Bronchial epithelial cell (primary cell): Measurements from ENCODE around the gene GPR158. TPM values are rescaled to one million over a fixed set of nuclear protein-coding genes. Genes with fewer than 3 reads are reported as not detected.
A peak's percentile ranks its signal among the peaks of the same experiment; 100 is the strongest.

Source experiments
- DNase-seq: peaks from one replicate; pipeline ENCODE4 v3.0.0-alpha.2; 2010; ENCODE audit warnings: low read depth
- FAIRE-seq: peaks from 2 replicates; lab custom pipeline; 2011; peaks lifted over from hg19 to GRCh38; lab: Jason Lieb, UNC
- H3K27me3 ChIP-seq: 2 replicates; pipeline ENCODE4 v1.5.1; 2011; ENCODE audit warnings: low read length; ENCODE audit not compliant: control insufficient read depth, insufficient read depth
- H3K36me3 ChIP-seq: 2 replicates; pipeline ENCODE4 v1.5.1; 2011; ENCODE audit warnings: low read length; ENCODE audit not compliant: control insufficient read depth, insufficient read depth
- H3K4me3 ChIP-seq: 2 replicates; pipeline ENCODE4 v1.5.1; 2011; ENCODE audit warnings: mild to moderate bottlenecking, low read depth, low read length, control low read depth
- total RNA-seq: library from RNA; depleted of rRNA; stranded (reverse); fragments of >200 nt; gene quantifications from 2 replicates; pipeline ENCODE4 v1.2.1, GENCODE V29; 2014
- TF ChIP-seq, protein P1 (sequence below): IDR thresholded peaks from 2 replicates; pipeline ENCODE4 v1.5.1; 2011; ENCODE audit warnings: mild to moderate bottlenecking, moderate library complexity, low read length, control low read depth, inconsistent platforms; ENCODE audit not compliant: insufficient read depth, severe bottlenecking

GPR158 gene
- total RNA-seq, 1 donor from 2014 or later, result under 0.01 TPM

DNA sequence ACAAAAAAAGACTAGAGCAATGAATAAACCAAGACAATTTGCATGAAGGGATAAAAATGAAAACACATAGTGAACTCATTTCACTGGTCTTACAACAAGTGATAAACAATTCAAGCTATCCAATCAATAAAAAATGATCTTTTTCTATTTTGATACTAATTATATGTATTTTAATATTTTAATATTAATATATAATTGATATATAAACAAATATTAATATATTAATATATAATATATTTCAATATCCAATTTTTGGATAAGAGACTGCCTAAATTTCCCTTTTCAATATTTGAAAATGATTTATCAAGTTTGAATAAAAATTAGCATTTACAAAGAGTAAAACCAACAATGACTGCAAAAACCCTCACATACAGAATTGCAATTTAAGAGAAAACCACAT lies 317.9 kb downstream of the GPR158 start:
- TF ChIP-seq, protein P1, sequence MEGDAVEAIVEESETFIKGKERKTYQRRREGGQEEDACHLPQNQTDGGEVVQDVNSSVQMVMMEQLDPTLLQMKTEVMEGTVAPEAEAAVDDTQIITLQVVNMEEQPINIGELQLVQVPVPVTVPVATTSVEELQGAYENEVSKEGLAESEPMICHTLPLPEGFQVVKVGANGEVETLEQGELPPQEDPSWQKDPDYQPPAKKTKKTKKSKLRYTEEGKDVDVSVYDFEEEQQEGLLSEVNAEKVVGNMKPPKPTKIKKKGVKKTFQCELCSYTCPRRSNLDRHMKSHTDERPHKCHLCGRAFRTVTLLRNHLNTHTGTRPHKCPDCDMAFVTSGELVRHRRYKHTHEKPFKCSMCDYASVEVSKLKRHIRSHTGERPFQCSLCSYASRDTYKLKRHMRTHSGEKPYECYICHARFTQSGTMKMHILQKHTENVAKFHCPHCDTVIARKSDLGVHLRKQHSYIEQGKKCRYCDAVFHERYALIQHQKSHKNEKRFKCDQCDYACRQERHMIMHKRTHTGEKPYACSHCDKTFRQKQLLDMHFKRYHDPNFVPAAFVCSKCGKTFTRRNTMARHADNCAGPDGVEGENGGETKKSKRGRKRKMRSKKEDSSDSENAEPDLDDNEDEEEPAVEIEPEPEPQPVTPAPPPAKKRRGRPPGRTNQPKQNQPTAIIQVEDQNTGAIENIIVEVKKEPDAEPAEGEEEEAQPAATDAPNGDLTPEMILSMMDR, result no peak
- no peak for DNase-seq
- FAIRE-seq, result no peak
- no peak overlapping the region for H3K4me3 ChIP-seq
- no peaks in the 10 kb centered on the region for H3K27me3 ChIP-seq
- H3K36me3 ChIP-seq, result no peaks in the 10 kb centered on the region

DNA sequence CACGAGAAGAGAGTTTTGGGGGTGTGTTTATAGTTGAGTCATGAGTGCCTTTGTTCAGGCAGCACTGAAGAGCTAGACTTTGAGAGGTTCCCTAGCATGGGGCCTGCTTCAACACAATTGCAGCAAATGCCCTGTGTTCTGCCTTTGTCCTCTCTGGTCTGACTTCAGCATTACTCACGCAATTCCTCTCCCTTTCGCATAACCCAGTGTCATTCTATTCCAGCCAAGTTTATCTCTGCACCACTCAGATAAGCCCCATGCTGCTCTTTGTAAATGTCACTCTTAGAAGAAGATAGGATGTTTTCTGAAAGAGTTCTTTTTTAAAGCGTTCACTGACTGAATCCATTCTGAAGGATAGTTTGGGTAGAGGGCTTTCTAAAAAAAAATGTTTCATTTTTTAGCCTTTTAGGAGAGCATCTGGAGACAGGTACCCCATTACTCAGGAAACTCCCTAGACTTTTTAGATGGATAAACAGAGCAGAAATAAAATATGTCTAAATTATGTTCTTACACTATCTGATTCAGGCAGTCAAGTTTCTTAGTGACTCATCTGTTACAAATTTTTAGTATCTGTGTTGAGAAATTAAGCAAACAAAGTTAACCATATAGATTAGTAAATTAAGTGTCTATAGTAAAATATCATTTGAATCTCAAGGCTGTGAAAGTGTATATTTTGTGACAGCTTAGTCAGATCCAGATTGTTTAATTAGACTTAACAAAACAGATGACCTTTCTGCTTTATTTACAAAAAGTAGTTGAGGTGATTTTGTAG lies 318.5 kb downstream of the GPR158 start:
- Histone ChIP-seq H3K36me3 (no peaks in the 10 kb centered on the region), H3K27me3 (no peaks in the 10 kb centered on the region), H3K4me3 (no peak overlapping the region)
- FAIRE-seq (peak; percentile 96), DNase-seq (peak; percentile 98)
- TF ChIP-seq, protein P1, result no peak

DNA sequence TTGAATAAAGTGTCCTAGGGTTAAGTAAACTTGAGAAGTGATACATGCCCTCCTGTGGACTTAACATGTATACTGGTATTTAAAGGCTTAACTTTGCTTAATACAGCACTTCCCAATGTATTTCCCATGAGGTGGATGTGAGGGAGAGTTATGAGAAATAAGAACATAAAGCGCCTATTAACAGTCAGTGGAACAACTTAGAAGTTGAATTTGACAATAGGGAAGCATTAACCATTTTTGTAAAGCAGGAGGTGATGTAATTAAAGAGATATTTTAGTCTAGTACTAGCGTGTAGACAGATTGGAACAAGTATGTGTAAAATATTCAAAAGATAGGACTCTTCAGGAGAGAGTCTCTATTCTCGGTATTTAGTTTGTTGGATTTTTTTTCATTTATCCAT lies 322.4 kb downstream of the GPR158 start:
- FAIRE-seq, result no peak
- peak; percentile 58 for DNase-seq
- Histone ChIP-seq H3K4me3 (no peak overlapping the region), H3K27me3 (no peaks in the 10 kb centered on the region), H3K36me3 (no peaks in the 10 kb centered on the region)
- TF ChIP-seq, protein P1, result no peak

DNA sequence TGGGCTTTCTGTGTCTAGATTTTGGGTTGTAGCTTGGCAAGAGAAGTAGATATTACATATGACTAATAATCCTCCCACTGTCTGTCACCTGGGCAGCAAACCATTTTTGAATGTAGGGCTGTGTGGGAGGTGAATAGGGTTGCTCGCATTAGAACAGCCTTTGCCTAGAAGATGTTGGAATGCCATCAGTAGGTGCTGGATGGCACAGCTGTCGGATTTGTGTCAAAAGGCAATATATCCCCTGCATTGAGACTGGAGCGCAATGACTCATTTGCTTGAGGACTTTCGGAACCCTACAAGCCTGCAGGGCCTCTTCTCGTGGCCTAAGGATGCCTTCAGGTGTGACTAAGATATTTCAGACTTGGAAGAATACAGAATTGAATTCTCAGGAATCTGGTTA lies 323.8 kb downstream of the GPR158 start:
- Histone ChIP-seq H3K27me3 (no peaks in the 10 kb centered on the region), H3K36me3 (no peaks in the 10 kb centered on the region), H3K4me3 (no peak overlapping the region)
- DNase-seq, result peak; percentile 34
- TF ChIP-seq, protein P1, result no peak
- no peak for FAIRE-seq

DNA sequence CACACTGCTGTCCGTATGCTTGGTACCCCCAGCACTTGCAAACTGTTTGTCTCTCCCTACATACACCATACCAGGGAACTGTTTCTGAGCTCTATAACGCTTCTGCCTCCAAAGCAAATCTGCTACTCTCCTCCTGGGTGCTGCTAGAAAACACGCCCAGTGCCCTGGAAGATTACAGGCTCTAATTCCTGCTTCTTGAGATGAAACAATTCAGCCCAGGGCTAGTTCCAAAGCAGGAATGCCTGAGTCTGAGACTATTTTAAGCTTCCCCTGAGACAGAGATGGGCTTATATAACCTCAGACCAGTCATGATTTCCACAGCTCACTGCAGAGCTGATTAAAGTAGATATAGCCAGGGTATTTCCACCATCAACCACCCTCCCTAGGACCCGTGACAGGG lies 327.1 kb downstream of the GPR158 start:
- DNase-seq (no peak), FAIRE-seq (no peak)
- Histone ChIP-seq H3K27me3 (no peaks in the 10 kb centered on the region), H3K4me3 (no peak overlapping the region), H3K36me3 (no peaks in the 10 kb centered on the region)
- TF ChIP-seq, protein P1, result no peak

DNA sequence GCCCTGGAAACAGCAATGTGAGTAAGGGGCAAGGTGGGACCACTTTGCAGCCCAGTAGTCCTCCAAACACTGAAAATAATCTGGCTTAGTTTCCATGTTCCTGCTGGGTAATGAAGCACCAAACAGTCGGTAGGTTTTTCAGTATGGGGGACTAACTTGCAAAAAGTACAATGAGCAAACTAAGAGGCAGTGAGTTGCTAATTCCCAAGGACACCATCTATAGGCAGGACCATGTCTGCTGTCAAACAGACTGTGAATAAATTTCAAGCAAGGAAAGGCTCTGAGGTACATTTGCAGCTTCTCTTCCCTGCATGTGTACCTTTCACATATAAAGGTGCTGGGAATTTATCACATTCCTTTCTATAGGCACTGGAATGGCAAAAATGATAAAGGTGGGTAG lies 327.7 kb downstream of the GPR158 start:
- H3K27me3 ChIP-seq, result no peaks in the 10 kb centered on the region
- no peaks in the 10 kb centered on the region for H3K36me3 ChIP-seq
- no peak overlapping the region for H3K4me3 ChIP-seq
- no peak for FAIRE-seq
- DNase-seq, result no peak
- TF ChIP-seq, protein P1, result no peak
